Muscle of leg (tissue), 11 donors: ENCODE results near the gene TJP2. TPM values are rescaled to one million over a fixed set of nuclear protein-coding genes. Genes with fewer than 3 reads are reported as not detected.

Source experiments
- DNase-seq: peaks from one replicate; pipeline ENCODE4 v3.0.0; 2013
- H3K27ac ChIP-seq: one replicate; pipeline ENCODE4 v1.5.1; 2013; ENCODE audit warnings: mild to moderate bottlenecking, low read length, control low read depth
- H3K27me3 ChIP-seq: one replicate; pipeline ENCODE4 v1.6.1; 2013; ENCODE audit warnings: low read length; ENCODE audit not compliant: control insufficient read depth, insufficient read depth
- H3K36me3 ChIP-seq: one replicate; pipeline ENCODE4 v1.6.1; 2013; ENCODE audit warnings: low read length; ENCODE audit not compliant: control insufficient read depth, insufficient read depth
- H3K4me1 ChIP-seq: one replicate; pipeline ENCODE4 v1.6.1; 2013; ENCODE audit warnings: low read length; ENCODE audit not compliant: control insufficient read depth, insufficient read depth
- H3K4me3 ChIP-seq: one replicate; pipeline ENCODE4 v1.5.1; 2013; ENCODE audit warnings: low read length, control low read depth
- H3K9me3 ChIP-seq: replicated peaks from 2 replicates; pipeline ENCODE4 v1.6.1; 2013; ENCODE audit warnings: low read depth, low read length; ENCODE audit not compliant: control insufficient read depth
- WGBS: methylation state at CpG from one replicate; pipeline ENCODE4 v1.1.5; 2013; ENCODE audit warnings: missing lambda C conversion rate; ENCODE audit not compliant: insufficient coverage; 5-methylcytosine and 5-hydroxymethylcytosine counted together
- polyA plus RNA-seq, 8 donors: library from polyadenylated mRNA; unstranded; fragments of 120-200 nt; gene quantifications; one replicate each; pipeline versions ENCODE4 v1.2.1 to v1.2.3, GENCODE V29; 2013; ENCODE audit warnings: inconsistent platforms in 1 of 8, low replicate concordance in 1 of 8; ENCODE audit not compliant: insufficient read length in 8 of 8, insufficient read depth in 1 of 8
- total RNA-seq: library from RNA; stranded (reverse); fragments of 120-200 nt; gene quantifications from one replicate; pipeline ENCODE4 v1.2.4, GENCODE V29; 2013

Gene TJP2
- total and polyA plus RNA-seq, 9 donors = 9.4 to 17.6 (median 12.8) TPM

DNA sequence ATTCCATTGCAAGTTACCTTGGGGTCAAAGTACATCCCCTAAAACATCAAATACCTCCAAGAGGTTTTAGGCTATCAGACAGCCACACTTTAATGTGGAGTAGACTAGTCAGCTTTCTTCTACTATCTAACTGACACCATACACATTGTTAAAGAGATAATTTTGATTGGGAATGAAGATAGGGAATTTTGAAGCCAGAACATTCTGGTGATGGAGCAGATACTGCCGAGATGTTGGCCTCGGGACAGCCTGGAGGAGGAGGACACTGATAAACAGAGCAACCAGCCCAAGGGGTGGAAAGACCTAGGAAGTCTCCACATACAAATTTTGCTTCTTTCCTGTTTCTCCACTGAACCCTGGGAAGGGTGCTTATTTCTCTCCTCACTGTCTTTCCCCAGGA is 14.9 kb downstream of the TJP2 start:
- Histone ChIP-seq H3K27me3 (no peaks in the 10 kb centered on the region), H3K4me1 (peaks cover 3% of the 10 kb centered on the region), H3K4me3 (no peak overlapping the region), H3K36me3 (no peaks in the 10 kb centered on the region), H3K9me3 (no peaks in the 10 kb centered on the region), H3K27ac (no peak overlapping the region)
- WGBS = no CpG with 5 or more reads among the region's 2 CpGs
- DNase-seq = no peak

GRCh38 chr9:69190086-69190862 is 16.2 kb downstream of the TJP2 start:
- Histone ChIP-seq H3K36me3 (no peaks in the 10 kb centered on the region), H3K9me3 (no peaks in the 10 kb centered on the region), H3K27me3 (no peaks in the 10 kb centered on the region), H3K4me1 (peaks cover 3% of the 10 kb centered on the region), H3K4me3 (no peak overlapping the region), H3K27ac (no peak overlapping the region)
- no peak for DNase-seq
- 36% methylated on average over 3 of the region's 5 CpGs for WGBS

DNA sequence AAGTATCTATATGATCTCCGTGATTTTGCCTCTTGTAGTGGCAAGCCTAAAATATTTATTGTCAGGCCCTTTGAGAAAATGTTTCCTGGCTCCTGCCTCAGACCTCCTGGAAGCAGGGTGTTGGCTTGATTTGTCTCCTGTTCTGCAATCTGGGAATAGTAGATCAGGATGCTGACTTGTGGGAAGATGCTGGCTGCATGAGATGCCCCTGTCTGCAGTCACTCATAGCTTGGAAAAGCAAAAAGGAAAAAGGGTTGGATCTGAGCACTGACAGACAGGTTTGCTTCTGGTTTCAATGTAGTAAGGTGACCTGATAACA is 16.7 kb downstream of the TJP2 start:
- DNase-seq = no peak
- 60% methylated on average over 1 of the region's 1 CpG for WGBS
- Histone ChIP-seq H3K9me3 (no peaks in the 10 kb centered on the region), H3K36me3 (no peaks in the 10 kb centered on the region), H3K4me1 (peaks cover 3% of the 10 kb centered on the region), H3K27ac (no peak overlapping the region), H3K27me3 (no peaks in the 10 kb centered on the region), H3K4me3 (no peak overlapping the region)

GRCh38 chr9:69191231-69191630 is 17.2 kb downstream of the TJP2 start:
- DNase-seq = no peak
- Histone ChIP-seq H3K4me3 (no peak overlapping the region), H3K4me1 (peaks cover 3% of the 10 kb centered on the region), H3K9me3 (no peaks in the 10 kb centered on the region), H3K27me3 (no peaks in the 10 kb centered on the region), H3K36me3 (no peaks in the 10 kb centered on the region), H3K27ac (no peak overlapping the region)
- 33% methylated on average over 1 of the region's 3 CpGs for WGBS

GRCh38 chr9:69192214-69192613 is 18.1 kb downstream of the TJP2 start:
- Histone ChIP-seq H3K27me3 (no peaks in the 10 kb centered on the region), H3K4me1 (no peaks in the 10 kb centered on the region), H3K9me3 (no peaks in the 10 kb centered on the region), H3K4me3 (no peak overlapping the region), H3K27ac (no peak overlapping the region), H3K36me3 (no peaks in the 10 kb centered on the region)
- WGBS = 89% methylated on average over 2 of the region's 3 CpGs
- DNase-seq = no peak

- Histone ChIP-seq H3K27ac (no peak overlapping the region), H3K36me3 (no peaks in the 10 kb centered on the region), H3K9me3 (no peaks in the 10 kb centered on the region), H3K4me3 (no peak overlapping the region), H3K27me3 (no peaks in the 10 kb centered on the region), H3K4me1 (no peaks in the 10 kb centered on the region)
- no CpG with 5 or more reads among the region's 1 CpG for WGBS
- DNase-seq = no peak
Observed at GRCh38 chr9:69193685-69194032, 19.6 kb downstream of the TJP2 start.

GRCh38 chr9:69194702-69195418 is 20.8 kb downstream of the TJP2 start:
- Histone ChIP-seq H3K4me3 (no peak overlapping the region), H3K4me1 (no peaks in the 10 kb centered on the region), H3K27ac (no peak overlapping the region), H3K36me3 (no peaks in the 10 kb centered on the region), H3K9me3 (no peaks in the 10 kb centered on the region), H3K27me3 (no peaks in the 10 kb centered on the region)
- WGBS = 47% methylated on average over 3 of the region's 5 CpGs
- DNase-seq = no peak

GRCh38 chr9:69195668-69196067 is 21.6 kb downstream of the TJP2 start:
- no peak for DNase-seq
- H3K27ac ChIP-seq = no peak overlapping the region
- no CpG with 5 or more reads among the region's 3 CpGs for WGBS
- no peaks in the 10 kb centered on the region for H3K9me3 ChIP-seq
- H3K27me3 ChIP-seq = no peaks in the 10 kb centered on the region
- H3K4me3 ChIP-seq = no peak overlapping the region
- H3K36me3 ChIP-seq = no peaks in the 10 kb centered on the region
- H3K4me1 ChIP-seq = no peaks in the 10 kb centered on the region

DNA sequence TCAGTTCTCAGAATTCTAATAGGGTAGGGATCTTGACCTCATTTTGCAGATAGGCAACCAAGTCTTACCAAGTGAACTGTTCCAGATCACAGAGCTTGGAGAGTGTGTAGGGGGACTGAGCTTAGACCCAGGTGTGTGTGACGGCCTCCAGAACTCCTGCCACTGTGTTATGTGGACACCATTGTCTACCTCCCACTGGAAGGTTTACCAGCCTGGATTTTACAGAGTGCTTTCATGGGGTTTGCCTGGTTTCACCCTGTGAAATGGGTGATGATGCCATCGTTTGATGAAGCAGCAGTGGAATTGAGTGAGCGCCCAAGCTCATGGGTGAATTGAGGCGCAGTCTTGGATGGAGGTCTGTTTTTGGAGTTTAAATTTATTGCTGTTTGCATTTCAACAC is 23.6 kb downstream of the TJP2 start:
- Histone ChIP-seq H3K9me3 (no peaks in the 10 kb centered on the region), H3K27me3 (no peaks in the 10 kb centered on the region), H3K27ac (no peak overlapping the region), H3K4me3 (no peak overlapping the region), H3K36me3 (no peaks in the 10 kb centered on the region), H3K4me1 (no peaks in the 10 kb centered on the region)
- no peak for DNase-seq
- 93% methylated on average over 2 of the region's 4 CpGs for WGBS

DNA sequence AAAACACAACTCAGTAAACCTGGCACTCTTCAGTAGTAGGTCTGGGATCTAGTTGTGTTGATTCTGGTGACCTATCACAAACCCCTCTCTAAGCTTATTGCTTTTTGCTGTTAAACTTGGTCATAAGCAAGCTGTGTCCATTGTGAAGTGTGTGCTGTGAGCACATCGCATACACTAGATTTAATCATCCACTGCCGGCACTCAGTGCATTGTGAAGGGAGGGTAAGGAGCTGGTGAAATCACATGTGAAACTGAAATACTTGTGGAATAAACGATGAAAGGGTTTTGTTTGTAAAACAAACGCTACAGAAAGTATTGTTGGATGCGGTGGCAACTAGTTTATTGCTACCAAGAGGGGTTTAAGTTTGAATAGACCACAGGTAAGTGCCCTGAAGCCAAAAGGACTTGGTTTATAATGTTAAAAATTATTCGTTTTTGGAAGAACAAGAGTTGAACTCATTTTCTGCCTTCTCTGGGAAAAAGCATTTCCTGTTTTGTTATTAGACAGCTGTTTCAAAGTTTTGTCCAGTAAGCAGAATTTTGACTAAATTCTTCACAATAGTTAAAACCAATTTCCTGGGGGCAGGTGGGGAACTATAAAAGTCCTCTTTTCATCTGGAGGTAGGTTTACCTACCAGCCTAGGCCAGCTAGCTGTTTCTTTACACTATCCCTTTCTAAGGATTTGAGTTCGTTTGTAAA is 24.6 kb downstream of the TJP2 start:
- no peaks in the 10 kb centered on the region for H3K27me3 ChIP-seq
- no peaks in the 10 kb centered on the region for H3K4me1 ChIP-seq
- no peaks in the 10 kb centered on the region for H3K36me3 ChIP-seq
- no peaks in the 10 kb centered on the region for H3K9me3 ChIP-seq
- 66% methylated on average over 3 of the region's 7 CpGs for WGBS
- H3K27ac ChIP-seq = no peak overlapping the region
- no peak overlapping the region for H3K4me3 ChIP-seq
- DNase-seq = no peak
